Measurements from ENCODE around the gene DNASE1L1. TPM values are rescaled to one million over a fixed set of nuclear protein-coding genes. Genes with fewer than 3 reads are reported as not detected.

DNASE1L1 gene
- total RNA-seq, 6 experiments from 2014 or later: 11.7 to 19.5 (median 14.9) TPM

- DNase-seq (peak; percentile 92 to 93 (median 92)), ATAC-seq (peak; percentile 74 to 87 (median 82))
- peak overlapping the region; percentile 31 to 73 (median 55) for H3K27ac ChIP-seq
- no peaks in the 10 kb centered on the region for H3K27me3 ChIP-seq
- TF ChIP-seq POLR2A (IDR thresholded peaks at IDR 0.05): peak; percentile 93
- no peak for TF ChIP-seq CTCF (IDR thresholded peaks at IDR 0.05)
- intact Hi-C loops (cut with DNase I): no loop called here
- H3K9me3 ChIP-seq: no peaks in the 10 kb centered on the region
- peaks cover 0 to 1% (median 0%) of the 10 kb centered on the region in 4 donors for H3K4me1 ChIP-seq
- no peaks in the 10 kb centered on the region for H3K36me3 ChIP-seq
- H3K4me3 ChIP-seq: peak overlapping the region; percentile 45 to 49 (median 46)
- WGBS (ENCODE audit: insufficient coverage, low coverage, low lambda C conversion rate, missing lambda C conversion rate): 25% methylated on average over 9 of the region's 77 CpGs
Measured at GRCh38 chrX:154371017-154371788, 37.9 kb downstream of the DNASE1L1 start.

GRCh38 chrX:154370300-154371016, 38.6 kb downstream of the DNASE1L1 start:
- ATAC-seq (no peak), DNase-seq (no peak)
- Histone ChIP-seq H3K27ac (peak overlapping the region; percentile 14 to 73 (median 55)), H3K4me3 (peak overlapping the region; percentile 45 to 49 (median 46)), H3K9me3 (no peaks in the 10 kb centered on the region), H3K4me1 (peaks cover 0 to 1% (median 0%) of the 10 kb centered on the region in 4 donors), H3K27me3 (no peaks in the 10 kb centered on the region), H3K36me3 (no peaks in the 10 kb centered on the region)
- intact Hi-C loops (cut with DNase I): no loop called here
- TF ChIP-seq POLR2A (IDR thresholded peaks at IDR 0.05) (no peak), CTCF (IDR thresholded peaks at IDR 0.05) (no peak)
- 0% methylated on average over 1 of the region's 63 CpGs for WGBS (ENCODE audit: insufficient coverage, low coverage, low lambda C conversion rate, missing lambda C conversion rate)

- ATAC-seq: peak in 3 of 4 donors; percentile 3 to 27 (median 5)
Measured at GRCh38 chrX:154369449-154370299, 39.4 kb downstream of the DNASE1L1 start.

More at GRCh38 chrX:154369449-154370299, 39.4 kb downstream of the DNASE1L1 start:
- DNase-seq: peak in 2 of 3 donors; percentile 65 to 67
- Histone ChIP-seq H3K36me3 (no peaks in the 10 kb centered on the region), H3K27ac (peak overlapping the region; percentile 50 to 73 (median 59)), H3K27me3 (no peaks in the 10 kb centered on the region), H3K4me1 (peaks cover 0 to 1% (median 0%) of the 10 kb centered on the region in 4 donors), H3K9me3 (no peaks in the 10 kb centered on the region), H3K4me3 (peak overlapping the region; percentile 45 to 49 (median 46))
- intact Hi-C loops (cut with DNase I): no loop called here
- TF ChIP-seq POLR2A (IDR thresholded peaks at IDR 0.05) (no peak), CTCF (IDR thresholded peaks at IDR 0.05) (no peak)
- 61% methylated on average over 8 of the region's 13 CpGs for WGBS (ENCODE audit: insufficient coverage, low coverage, low lambda C conversion rate, missing lambda C conversion rate)
